ENCODE results near the gene SERPINA12.
"Not testable (repeated sequence)": the region's sequence is repeated elsewhere in the genome, so short reads cannot be mapped to it uniquely, and the experiment has no call there.

SERPINA12 gene

DNA sequence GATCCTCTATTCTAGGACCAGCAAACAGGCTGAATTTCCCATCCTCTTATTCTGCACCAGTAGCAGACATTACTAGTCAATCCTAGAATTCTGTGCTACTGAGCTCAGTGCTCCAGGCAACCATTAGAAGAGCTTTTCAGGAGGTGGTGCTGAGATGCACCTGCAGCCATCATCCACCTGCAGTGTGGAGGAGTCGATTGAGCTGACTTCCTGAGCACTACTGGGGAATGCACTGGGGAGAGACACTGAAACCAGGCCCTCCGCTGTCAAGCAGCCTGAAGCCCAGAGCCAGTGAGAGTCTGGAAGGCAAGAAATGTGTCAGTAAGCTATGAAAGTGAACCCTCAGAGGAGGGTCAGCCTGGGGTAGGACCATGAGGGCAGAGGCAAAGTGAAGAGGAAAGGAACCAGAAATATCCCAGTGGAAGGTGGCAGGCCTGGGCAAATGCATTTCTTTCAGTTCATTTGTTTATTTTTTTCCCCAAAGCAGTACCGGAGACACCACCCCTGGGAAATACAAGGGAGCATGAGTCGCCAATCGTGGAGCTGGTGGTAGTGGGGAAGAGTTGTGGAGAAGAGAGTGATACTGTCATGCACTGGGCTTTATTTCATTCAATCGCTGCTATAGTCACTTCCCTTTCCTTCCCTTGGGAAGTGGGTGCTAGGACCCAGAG, 28.9 kb upstream of the SERPINA12 start:
- DNase-seq = no peak

DNA sequence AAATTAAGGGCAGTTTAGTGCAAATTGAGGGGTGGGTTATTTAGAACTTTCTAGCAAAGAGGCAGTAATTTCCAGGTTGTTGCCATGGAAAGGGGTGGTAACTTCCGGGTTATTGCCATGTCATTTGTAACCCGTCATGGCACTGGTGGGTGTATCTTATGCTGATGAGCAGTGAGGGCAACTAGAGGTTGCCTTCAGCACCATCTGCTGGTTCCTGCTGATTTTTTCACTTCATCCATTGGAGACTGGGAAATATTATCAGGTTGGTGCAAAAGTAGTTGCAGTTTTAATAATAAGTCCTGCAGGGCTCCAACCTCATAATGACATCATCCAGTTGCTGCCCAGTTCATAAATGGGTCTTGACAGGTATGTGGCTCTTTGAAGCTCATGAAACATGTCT, 27.6 kb upstream of the SERPINA12 start:
- no peak for DNase-seq

DNA sequence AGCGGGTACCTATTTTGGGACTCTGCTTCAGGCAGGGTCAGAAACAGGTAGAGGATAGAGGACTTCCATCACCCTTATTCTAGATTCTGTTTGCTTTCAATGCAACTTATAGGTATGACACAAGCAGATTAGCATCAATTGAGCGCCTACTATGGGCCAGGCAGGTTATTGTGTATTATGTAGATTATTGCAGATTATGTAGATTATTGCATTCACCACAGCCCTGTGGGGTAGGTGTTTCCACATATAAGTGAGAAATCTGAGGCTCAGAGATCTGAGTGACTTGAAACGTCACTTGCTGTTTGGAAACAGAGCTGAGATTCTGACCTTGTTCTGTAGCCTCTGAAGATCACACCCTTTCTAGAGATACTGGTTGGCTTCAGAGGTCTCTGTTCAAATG, 26.2 kb upstream of the SERPINA12 start:
- no peak for DNase-seq

DNA sequence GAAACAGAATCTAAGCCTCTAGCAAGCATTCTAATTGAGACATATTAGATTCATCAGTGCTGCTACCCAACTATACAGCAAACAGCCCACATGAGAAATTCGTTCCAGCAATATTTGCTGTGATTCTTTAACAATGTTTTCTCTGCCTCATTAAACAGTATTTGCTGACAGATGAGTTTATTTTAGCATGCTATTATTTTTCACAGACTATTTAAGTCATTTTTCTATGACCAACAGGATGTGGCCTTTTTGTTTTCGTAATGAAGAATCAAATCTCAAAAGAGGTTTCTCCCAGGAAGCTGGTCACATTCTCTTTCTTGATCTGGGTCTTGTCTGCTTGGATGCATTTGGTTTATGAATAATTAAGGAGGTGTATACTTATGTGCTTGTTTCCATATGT, 23.2 kb upstream of the SERPINA12 start:
- no peak for DNase-seq

DNA sequence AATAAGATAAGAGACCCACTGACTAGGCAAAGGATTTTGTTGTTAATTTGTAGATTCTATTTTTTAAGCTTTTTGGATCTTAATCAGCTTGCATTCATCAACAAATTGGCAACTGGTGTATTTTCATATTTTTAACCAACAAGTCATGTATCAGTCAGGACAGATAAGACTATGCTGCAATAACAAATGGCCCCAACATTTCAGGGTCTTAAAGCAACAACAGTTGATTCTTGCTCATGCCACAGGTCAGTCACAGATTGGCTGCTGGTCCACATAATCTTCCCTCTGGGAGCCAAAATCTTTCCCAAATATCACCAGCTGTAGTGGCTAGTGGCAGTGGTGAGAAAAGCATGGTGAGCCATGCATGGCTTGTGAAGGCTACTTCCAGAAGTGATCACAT, 21.9 kb upstream of the SERPINA12 start:
- DNase-seq = no peak

DNA sequence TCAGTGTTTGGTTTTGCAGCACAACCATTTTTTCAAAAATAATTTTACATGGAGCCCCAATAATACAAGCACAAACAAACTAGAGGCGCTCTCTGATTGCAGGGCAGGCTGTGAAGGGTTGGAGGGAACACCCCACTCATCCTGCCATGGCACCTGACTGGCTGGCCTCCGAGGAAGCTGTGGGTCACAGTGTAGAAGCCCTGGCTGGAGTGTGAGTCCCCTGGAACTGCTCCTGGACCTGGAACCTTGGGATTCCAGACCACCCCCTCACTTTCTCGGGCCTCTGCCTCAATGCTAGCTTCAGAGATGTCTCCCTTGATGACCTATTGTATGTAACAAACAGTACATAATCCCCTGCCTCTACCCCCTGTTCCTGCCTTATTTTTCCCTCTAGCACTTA, 14.8 kb upstream of the SERPINA12 start:
- no peak for DNase-seq

DNA sequence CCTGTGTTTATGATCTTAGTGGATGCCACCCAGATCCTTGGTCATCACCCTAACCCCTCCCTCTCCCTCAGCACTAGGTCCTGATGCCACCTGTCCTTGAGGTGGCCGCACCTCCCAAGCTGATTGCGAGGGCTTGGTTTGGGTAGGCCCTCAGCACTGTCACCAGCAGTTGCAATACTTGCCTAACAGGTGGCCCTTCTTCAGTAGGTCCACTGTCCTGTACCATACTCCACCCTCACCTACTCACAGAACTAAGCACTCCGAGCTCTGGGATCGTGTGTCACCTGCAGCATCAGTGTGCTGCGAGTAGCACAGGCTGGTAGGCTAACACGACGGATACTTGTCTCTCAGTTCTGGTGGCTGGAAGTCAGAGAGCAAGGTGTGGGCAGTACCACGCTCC, 14.0 kb upstream of the SERPINA12 start:
- no peak for DNase-seq

DNA sequence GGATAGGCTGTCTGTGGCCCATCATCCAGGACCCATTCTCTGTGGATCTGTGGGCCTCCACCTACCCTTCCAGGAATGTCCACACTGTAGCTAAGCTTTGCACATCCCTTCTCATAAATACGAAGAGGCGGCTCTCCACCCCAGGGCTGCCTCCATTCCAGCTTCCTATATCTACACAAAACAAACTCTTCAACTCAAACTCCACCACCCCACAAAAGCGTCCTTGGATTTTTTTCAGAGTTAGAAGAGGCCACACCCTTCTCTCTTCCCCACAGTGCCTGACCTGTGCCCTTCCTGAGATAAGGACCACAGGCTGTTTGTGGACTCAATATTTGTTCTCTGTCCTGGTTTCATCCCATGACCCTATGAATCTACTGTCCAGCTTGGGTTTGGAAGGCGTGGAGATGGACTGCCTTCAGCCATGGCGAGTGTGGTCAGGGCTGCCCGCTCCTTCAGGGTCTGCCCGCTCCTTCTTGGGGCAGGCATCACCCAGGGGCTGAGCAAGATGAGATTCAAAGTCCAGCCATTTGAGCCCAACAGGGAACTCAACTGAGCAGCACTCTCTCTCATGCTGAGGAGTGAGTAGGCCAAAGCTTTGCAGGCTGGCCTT, 13.0 kb upstream of the SERPINA12 start:
- no peak for DNase-seq

DNA sequence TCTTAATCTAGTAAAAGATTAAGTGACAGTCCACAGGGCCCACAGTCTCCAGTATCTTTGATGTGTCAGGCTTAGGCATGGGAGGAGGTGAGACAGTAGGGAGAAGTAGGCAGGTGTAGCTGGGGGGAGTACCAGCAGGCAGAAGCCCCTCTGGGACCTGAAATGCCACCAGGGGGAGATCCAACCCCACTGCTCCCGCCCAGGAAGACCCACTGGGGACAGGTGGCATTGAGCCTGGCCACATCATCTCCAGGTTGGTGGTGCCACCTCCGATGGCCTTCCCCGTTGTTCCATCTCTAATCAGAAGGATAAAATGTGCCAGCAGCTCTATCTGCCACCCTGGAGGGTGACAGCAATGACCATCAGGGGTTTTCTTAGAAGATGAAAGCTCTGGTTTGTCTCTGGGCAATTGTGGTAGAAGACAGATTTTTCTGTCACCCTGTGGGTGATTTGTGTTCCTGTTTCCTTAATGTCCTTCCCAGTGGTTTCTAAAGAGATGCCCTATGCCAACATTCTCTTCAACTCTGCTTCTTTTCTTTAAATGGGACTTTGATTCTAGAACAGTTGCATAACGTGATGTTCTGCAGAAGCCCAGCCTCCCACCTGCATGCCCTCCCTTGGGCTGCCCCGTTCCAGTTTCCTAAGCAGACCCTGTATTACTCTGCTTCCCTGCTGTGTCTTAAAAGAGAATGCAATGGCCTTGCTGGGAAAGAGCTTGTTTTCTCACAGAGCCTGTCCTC, 12.3 kb upstream of the SERPINA12 start:
- no peak for DNase-seq

DNA sequence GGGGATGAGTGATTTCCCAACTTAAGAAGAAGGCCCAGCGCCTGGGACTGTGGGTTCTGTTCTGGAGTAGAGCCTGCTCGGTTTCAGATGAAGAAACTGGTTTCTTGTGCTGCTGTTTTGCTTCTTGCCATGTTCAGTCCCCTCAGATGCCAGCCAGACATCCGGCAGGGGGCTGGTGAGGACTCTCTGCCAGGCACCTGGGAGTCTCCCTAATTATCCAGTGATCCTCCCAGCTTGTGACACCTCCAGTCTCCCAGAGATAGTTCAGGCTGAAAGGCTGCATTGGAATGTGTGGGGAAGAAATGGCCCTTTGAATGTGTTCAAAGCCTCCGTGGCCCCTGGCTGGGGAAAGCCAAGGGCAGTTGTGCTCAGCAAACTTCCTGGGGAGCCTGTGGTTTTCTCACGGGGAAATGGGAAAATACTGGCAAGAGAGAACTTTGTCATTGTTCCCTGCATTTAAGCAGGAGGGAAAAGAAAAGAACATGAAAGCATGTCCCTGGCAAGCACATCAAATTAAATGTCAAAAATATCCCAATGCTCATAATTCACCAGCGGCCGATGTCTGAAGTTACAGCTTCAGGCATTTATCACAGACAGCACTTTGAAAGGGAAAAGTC, 8.5 kb upstream of the SERPINA12 start:
- DNase-seq = no peak

DNA sequence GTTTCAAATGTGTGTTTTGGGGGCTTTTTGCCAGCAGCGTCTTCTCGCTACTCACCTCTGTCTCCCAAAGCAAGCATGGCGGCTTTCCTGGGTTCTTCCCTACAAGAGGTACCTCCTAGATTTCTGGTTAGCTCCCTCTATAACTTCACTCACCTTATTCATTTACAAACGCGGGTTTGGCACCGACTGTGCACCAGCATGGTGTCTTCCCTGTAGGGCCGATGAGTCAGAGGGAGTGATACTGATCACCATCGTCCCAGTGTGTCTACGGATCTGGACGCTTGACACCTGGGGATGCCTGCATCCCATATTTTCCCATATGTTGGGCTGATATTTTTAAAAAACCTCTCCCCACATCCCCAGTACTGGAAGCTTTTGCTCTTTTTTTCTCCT, 8.0 kb upstream of the SERPINA12 start:
- DNase-seq = no peak

DNA sequence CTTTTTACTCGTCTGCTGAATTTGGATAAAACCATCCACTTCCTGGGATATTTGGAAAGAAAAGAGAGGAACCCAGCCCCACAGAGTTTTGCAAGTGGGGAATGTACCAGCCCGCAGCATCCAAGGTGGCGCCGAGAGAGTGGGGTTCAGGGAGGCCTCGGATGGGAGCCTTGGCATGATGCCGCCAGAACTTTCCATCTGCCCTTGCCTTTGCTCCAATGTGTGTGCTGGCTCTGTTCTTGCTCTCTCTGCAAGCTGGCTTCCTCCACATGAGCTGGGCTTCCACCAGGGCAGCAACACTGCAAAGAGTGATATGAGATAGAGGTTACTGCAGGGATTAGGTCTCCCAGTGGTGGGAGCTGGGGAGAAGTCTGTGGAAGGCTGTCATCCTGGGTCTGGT, 6.6 kb upstream of the SERPINA12 start:
- no peak for DNase-seq

DNA sequence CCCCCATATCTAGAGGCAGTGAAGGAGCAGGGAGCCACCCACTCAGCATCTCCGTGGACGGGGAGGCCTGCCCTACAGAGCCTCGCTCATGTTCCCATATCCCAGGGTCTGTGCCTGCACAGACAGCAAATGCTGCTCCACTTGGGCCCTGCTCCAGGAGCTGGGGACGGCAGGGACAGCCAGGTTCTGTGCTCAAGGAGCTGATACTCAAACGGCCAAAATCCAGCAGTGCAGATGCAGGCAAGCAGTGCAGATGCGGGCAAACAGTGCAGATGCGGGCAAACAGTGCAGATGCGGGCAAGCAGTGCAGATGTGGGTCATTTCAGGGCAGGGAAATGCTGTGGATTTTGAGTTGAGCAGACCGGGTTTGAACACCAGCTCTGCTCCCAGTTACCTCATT, 6.2 kb upstream of the SERPINA12 start:
- DNase-seq = no peak

DNA sequence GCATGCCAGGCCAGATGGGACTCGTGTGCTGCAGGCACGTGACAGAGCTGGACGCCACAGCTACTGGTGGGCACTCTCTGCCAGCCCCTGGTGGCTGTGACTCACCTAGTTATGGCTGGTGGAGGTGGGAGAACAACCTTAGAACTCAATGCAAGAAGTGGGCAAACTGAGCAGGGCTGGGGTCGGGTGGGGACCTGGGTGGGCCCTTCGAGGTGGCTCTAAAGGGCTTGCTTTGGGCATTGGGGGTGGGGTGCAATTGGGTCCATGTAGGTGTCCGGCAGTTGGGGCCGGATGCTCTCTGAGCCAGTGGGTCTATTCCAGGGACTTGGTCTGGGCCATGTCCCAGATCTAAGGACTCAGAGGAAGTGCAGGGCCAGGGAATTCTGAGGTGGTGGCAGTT, 5.1 kb upstream of the SERPINA12 start:
- DNase-seq = no peak

DNA sequence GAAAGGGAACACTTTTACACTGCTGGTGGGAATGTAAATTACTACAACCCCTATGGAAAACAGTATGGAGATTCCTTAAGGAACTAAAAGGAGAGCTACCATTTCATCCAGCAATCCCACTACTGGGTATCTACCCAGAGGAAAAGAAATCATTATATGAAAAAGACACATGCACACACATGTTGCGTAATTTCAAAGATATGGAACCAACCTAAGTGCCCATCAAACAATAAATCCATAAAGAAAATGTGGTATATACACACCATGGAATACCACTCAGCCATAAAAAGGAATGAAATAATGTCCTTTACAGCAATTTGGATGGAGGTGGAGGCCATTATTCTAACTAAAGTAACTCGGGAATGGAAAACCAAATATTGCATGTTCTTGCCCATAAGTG, 1.2 kb upstream of the SERPINA12 start:
- DNase-seq = not testable (repeated sequence)

DNA sequence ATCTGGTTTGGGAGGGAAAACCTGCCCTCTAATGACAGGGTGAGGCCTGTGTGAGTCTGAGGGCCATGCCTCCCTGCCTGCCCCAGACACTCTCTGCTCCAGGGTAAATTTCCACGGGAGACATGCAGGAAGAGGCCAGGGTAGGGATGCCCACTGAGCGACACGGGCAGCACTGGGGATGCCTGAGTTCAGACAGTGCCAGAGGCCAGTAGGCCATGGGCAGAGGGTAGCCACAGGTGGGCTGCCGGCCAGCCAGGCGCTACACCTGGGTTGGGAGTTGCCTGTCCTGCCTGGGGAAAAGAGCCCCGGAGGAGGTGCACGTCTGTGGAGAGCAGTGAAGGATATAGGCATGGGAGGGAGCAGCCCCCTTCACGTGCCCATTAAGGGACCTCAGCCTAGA, 3.6 kb downstream of the SERPINA12 start:
- no peak for DNase-seq

DNA sequence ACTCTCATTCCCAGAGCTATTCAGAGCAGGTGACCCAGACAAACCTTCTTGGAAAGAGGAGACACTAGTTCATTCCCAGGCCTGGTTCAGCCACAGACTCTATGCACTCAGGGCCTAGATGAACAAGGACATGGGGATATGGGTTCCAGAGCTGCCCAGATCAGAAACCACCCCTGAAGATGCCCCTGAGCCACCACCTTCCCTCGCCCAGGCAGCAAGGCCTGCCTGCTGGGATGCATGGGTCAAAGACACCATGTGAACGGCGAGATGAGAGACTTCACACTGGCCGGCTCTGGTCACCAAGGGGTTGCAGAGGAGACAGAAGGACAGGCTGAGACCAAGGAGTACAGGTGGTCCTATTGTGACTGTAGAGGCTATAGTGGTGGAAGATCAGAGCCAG, 4.1 kb downstream of the SERPINA12 start:
- DNase-seq = no peak

DNA sequence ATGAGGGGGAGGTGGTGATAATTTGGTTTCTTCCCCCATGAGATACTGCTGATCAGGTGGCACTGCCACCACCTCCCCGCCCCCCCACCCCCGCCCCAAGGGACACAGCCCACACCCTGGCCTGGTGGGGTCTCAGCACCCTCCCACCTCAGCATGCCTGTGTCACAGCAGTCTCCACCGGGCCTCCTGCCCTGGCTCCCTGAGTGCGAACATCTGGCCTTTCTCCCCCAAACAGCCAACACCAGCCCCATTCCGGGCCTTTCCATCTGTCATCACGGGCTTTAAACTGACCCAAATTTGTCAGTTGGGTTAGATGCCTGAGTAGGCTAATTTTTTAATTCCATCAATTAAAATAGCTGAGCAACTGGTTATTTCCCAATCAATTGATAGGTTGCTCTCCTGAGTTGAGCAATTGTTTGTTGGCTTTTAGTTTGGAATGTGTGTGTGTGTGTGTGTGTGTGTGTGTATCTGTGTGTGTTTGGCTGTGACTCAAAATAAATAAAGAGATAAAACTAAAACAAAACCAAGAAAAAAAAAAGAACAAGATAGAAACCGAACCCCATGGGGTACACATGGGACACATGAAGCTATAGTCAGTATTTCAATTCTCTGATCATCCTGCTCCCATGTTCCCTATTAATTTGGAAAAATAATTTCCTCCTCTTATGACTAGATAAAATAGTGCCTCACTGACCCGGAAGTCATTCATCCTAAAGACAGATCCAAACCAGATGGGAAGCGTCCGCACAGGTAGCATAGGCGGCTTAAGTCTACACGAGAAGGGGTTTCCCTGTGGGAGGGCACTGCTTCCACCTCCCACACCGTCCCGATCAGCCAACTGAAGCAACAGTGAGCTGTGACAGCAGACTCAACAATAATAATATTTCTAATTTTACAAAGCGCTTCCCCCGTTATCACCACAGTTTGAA, 7.4 kb downstream of the SERPINA12 start:
- DNase-seq = no peak

DNA sequence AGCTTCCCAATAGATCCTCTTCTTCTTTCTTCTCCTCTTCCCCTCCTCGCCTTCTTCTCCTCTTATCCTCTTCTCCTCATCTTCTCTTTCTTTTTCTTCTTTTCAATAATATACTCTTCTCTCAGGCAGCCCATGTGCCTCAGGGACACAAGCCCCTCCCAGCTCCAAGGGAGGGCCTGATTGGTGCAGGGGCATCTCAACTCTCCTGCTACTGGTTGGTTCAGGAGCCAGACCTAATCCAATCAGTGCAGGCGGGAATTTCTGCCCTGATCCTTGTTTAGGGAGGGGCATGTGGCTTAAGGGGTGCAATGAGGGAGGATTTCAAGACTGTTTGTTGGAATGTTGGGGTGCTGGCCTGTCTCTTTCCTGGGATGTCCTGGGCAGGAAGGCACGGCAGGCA, 9.0 kb downstream of the SERPINA12 start:
- no peak for DNase-seq

DNA sequence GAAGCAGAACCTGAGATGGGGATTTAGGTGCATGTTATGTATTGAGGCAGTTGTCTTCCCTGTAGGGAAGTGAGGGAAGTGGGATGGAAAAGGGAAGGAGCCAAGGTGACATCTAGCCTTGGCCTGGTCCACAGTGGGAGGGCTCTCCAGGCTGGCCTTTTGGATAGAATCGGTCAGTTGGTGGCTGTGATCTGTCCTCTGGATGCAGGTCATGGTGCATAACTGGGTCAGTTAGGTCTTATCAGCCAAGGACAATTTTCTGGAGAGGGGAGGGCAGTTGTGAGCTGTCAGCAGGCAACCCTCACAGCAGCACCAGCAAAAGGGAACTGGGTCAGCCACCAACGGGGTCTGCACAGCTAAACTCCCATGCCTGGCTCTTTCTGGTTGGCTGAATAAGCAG, 9.6 kb downstream of the SERPINA12 start:
- no peak for DNase-seq

DNA sequence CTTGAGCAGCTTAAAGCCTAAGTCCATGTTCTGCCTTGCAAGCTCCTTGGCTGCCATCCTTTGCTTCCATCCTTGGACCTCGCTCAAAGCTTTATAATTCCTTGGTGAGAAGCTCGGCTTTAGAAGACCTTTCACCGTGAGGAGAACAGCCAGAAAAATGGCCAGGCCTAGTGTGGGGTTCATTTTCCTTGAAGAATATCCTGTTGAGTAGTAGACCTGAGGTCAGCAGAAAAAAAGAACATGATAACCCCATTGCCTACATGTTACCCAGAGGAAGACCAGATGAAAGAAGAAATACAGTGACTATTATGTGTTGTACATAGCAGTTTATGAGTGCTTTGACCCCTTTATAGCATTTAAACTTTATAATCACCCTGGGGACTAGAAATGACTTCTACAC, 11.1 kb downstream of the SERPINA12 start:
- no peak for DNase-seq

DNA sequence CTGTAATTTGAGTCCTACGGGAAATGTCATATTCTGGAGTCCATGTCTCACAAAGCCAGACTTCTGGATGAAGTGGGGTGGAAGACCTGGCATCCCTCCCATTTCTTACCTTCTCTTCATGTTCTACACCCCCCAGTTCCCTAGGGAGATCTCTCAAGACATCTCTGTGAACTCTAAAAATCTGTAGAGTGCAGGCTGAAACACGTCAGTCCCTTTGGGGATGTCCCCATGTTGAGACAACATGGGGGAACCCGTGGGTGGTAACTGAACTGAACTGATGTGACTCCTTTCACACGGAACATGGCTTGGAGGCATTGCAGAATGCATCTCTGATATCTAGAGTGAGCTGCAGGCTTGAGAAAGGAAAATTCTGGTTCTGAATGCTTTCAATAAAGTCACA, 15.2 kb downstream of the SERPINA12 start:
- DNase-seq = no peak

All from right kidney (tissue), 1 donor.